Activated CD4-positive, alpha-beta T cell treated with anti-CD3 and anti-CD28 coated beads, Interleukin-2, amount 50 U/mL, for 48 hours (primary cell): ENCODE results near the gene SPI1.

ENCODE experiments used
- DNase-seq, 2 experiments: peaks; one replicate each; pipeline ENCODE4 v3.0.0-alpha.2; 2020

The SPI1 gene

GRCh38 chr11:47378010-47378835 lies at the start of gene SPI1:
Gene SPI1, minus strand, starts transcription at chr11:47378547. Its CDS starts 194 bp downstream, at chr11:47378353.
- no peak for DNase-seq

DNA sequence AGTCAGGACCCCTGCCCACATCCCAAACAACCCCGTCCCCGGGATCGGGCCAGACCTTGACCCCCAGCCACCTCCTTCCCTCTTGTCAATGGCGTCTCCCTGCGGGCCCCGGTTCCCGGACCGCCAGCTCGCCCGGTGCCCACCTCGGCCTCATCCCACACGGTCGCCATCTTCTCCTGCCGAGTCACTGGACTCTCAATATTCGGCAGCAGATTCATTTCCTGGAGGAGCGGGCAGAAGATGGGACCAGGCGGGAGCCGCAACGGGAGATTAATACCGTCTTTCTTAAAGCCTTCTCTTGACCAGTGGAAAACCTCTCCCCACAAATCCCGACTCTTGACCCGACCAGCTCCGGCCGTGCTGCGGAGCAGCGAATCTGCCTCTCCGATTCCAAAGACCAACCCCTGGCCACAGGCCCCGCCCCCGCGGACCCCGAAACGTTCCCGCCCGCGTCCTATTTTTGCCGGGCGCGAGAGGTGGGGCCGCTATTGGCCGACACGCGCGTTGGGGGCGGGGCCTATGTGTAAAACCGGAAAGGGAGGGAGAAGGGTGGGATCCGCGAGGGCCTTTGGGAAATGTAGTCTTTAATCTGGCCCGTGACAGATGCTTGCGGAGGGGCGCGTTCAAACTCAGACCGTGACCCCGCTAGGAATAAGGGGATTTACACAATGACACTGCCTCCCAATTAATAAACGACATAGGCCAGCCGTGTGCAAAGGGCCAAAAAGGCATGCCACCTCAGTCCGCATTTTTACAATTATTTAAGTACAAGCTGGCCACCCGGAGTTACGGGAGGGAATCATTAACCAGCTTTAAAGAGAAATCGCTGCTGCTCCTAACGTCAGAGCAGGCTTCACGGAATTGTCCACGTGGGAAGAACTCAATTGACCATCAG lies 48.0 kb upstream of the SPI1 start, which contains the start of gene PSMC3:
Gene PSMC3 (minus strand): TSS at position 378 of the 895 bp plus-strand sequence. CDS start 160 bp downstream, at position 218.
- DNase-seq, result peak; percentile 100

DNA sequence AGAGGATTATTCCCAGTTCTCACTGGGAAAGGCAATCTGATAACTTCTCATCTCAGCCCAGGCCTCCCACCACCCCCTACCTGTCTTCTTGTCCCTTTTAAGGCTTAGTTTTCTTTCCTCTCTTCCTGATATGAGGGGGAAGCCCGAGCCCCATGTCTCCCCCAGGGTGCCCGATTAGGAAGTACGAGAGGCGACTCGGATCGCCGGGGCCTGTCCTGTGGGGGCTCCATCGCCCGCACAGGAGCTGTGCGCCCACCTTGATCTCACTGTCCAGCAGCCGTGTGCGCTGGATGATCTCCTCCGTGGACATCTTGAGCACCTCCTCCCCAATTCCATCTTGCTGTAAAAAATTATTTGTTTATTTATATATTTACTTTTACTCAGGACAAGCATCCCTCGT lies 47.3 kb upstream of the SPI1 start:
- no peak for DNase-seq

- DNase-seq, result no peak
Observed at GRCh38 chr11:47418454-47419259, 40.3 kb upstream of the SPI1 start.

DNA sequence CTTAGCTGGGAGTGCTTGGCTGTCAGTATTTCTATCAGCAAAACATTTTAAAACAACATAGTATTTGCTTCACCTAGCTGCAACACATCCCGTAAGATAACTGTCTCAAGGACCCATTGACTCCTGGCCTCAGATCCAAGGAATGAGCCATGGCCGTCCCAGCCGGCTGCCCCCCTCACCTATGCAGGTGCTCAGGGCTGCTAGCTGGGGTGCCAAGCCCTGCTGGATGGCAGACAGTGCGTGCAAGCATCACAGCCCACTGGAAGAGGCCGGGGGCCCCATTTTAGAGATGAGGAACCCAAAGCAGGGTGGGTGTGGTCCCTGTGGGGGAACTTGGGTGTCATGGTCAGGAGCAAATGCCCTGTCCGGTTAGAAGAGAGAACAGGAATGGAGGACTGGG lies 39.4 kb upstream of the SPI1 start:
- no peak for DNase-seq

GRCh38 chr11:47415949-47416472 lies 37.7 kb upstream of the SPI1 start:
- DNase-seq, result no peak

DNA sequence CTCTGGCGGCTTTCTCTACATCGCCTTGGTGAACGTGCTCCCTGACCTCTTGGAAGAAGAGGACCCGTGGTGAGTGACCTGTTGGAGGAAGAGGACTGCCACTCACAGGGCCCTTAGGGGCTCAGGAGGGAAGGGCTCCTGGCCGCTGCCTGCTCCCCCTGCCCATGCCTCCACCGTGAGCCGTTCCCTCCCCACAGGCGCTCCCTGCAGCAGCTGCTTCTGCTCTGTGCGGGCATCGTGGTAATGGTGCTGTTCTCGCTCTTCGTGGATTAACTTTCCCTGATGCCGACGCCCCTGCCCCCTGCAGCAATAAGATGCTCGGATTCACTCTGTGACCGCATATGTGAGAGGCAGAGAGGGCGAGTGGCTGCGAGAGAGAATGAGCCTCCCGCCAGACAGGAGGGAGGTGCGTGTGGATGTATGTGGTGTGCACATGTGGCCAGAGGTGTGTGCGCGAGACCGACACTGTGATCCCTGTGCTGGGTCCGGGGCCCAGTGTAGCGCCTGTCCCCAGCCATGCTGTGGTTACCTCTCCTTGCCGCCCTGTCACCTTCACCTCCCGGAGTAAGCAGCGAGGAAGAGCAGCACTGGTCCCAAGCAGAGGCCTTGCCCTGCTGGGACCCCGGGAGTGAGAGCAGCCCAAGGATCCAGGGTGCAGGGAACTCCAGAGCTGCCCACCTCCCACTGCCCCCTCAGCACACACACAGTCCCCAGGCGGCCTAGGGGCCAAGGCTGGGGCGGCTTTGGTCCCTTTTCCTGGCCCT lies 36.9 kb upstream of the SPI1 start:
- DNase-seq, result no peak

GRCh38 chr11:47414685-47415070 lies 36.3 kb upstream of the SPI1 start:
- no peak for DNase-seq

DNA sequence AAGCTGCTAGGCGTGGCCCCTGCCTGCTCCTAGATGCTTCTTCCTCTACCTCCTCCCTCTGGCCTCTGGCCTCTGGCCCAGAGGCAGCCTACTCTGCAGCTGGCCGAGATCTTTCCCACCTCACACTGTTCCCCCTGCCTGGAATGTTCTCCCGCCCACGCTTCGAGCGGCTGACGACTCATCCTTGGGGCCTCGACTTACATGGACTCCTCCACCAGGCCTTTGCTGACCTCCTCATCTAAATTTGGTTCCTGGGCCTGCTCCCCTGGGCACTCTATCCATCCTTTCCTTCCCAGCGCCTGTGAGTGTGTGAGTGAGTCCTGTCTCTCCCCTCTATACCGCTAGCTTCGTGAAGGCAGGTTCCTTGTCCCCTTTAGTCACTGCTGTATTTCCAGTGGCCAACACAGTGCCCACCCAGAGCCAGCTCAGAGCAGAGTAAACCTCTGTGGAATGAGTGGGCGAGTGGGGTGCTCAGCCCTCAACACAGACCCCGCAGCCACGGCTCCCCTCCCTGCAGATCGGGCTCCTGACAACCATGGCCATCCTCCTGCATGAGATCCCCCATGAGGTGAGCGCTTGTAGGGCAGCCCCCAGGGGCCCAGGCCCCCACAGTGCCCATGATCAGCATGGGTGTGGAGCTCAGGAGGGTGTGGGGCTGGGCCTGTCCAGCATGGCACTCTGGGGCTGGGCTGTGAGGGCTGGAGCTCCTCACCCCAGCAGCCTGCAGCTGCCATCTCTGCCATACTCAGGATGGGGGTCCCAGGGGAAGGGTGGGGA lies 35.7 kb upstream of the SPI1 start:
- DNase-seq, result no peak

- DNase-seq, result no peak
Observed at GRCh38 chr11:47413351-47413750, 35.0 kb upstream of the SPI1 start.

GRCh38 chr11:47411884-47412746 lies 33.8 kb upstream of the SPI1 start:
- peak; percentile 69 to 75 for DNase-seq

- no peak for DNase-seq
Observed at GRCh38 chr11:47410370-47411264, 32.3 kb upstream of the SPI1 start.

GRCh38 chr11:47409440-47410369 lies 31.4 kb upstream of the SPI1 start:
- DNase-seq, result no peak

DNA sequence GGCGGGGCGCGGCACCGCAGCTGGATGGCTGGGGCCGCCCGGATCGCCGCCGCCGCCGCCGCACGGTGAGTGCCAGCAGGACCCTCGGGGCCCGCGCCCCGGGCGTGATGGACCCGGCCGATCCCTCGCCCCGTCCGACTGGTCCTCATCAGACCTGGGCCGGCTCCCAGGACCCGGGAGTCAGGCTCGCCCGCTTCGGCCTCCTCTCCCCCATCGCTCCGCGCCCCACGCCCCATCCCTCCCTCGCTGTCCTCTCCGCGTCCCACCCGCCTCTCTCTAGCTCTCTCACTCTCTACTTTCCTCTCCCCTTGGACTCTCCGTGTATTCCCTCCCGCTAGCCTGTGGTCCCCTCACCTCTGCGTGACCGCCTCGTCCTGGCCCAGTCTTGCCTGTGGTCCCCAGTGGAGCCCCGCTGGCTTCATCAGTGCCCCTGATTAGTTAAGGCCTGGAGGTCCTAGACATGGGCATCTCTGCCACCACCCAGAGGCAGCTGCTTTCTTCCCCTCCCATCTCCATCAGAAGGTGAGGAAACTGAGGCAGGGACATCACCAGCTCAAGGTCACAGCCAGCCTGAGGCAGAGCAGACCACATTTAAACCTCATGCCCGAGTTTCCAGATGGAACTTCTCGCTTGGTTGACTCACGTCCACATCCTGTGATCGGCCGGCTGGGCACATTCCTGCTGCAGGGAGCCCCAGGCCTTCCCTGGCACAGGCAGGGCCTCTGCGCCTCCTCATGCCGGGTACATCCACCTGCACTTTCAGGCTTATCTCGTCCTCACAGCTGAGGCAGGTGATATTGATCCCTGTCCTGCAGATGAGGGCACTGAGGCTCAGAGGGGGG lies 30.5 kb upstream of the SPI1 start:
- DNase-seq, result peak; percentile 33 to 38

GRCh38 chr11:47407746-47408590 lies 29.6 kb upstream of the SPI1 start, which contains the start of gene SLC39A13:
Gene SLC39A13, plus strand, starts transcription at chr11:47408590. Its CDS starts 1,505 bp downstream, at chr11:47410095.
- peak; percentile 91 to 93 for DNase-seq
